Lower leg skin (tissue), 4 donors: ENCODE data around the gene HOXC6. TPM values are rescaled to one million over a fixed set of nuclear protein-coding genes. Genes with fewer than 3 reads are reported as not detected.

Experiments
- DNase-seq, 2 donors: peaks; one replicate each; pipeline ENCODE4 v3.0.0-alpha.2; 2019; ENCODE audit warnings: low spot score in 2 of 2
- H3K4me3 ChIP-seq: fragments of 200-600 bp; sonication (generic); 2 replicates; pipeline ENCODE4 v1.5.1; 2017; ENCODE audit warnings: mild to moderate bottlenecking, low read depth; ENCODE audit not compliant: poor library complexity, severe bottlenecking
- POLR2A ChIP-seq, 2 donors: fragments of 450-650 bp; IDR thresholded peaks; one replicate each; pipeline ENCODE4 v1.6.1; 2016 to 2017; ENCODE audit warnings: antibody characterized with exemption in 2 of 2, mild to moderate bottlenecking in 1 of 2, moderate library complexity in 1 of 2
- WGBS, 2 donors: methylation state at CpG; one replicate each; pipeline ENCODE4 v1.1.5; 2018; 5-methylcytosine and 5-hydroxymethylcytosine counted together
- intact Hi-C: fragments of 100-400 bp; cut with DNase I; formaldehyde crosslinking; loops from one replicate; pipeline ENCODE4 v1.15.0; 2023; ENCODE audit warnings: low total_unique reads
- total RNA-seq, 4 donors: library from RNA; depleted of rRNA; stranded (reverse); fragments of >200 nt; gene quantifications; one replicate each; pipeline ENCODE4 v1.1.0, GENCODE V29; 2016
- TF ChIP-seq, protein P1 (sequence below), 3 donors: fragments of 450-650 bp; IDR thresholded peaks; one replicate each; pipeline ENCODE4 v1.5.1; 2016; ENCODE audit warnings: antibody characterized with exemption in 3 of 3, mild to moderate bottlenecking in 3 of 3, moderate library complexity in 2 of 3

HOXC6 gene
- total RNA-seq, 4 donors from 2014 or later = 2.6 to 6.3 (median 3.7) TPM

GRCh38 chr12:54049108-54049507 is 20.9 kb downstream of the HOXC6 start:
- TF ChIP-seq POLR2A (IDR thresholded peaks at IDR 0.05) = no peak
- TF ChIP-seq, protein P1, sequence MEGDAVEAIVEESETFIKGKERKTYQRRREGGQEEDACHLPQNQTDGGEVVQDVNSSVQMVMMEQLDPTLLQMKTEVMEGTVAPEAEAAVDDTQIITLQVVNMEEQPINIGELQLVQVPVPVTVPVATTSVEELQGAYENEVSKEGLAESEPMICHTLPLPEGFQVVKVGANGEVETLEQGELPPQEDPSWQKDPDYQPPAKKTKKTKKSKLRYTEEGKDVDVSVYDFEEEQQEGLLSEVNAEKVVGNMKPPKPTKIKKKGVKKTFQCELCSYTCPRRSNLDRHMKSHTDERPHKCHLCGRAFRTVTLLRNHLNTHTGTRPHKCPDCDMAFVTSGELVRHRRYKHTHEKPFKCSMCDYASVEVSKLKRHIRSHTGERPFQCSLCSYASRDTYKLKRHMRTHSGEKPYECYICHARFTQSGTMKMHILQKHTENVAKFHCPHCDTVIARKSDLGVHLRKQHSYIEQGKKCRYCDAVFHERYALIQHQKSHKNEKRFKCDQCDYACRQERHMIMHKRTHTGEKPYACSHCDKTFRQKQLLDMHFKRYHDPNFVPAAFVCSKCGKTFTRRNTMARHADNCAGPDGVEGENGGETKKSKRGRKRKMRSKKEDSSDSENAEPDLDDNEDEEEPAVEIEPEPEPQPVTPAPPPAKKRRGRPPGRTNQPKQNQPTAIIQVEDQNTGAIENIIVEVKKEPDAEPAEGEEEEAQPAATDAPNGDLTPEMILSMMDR (IDR thresholded peaks at IDR 0.05) = no peak
- no peak for DNase-seq
- no peak overlapping the region for H3K4me3 ChIP-seq
- intact Hi-C loops = loop anchor here (10.0 kb wide), 1 partner anchor 76 kb away; no protein-coding TSS in a partner anchor
- 87 to 89% methylated on average over 6 of the region's 6 CpGs for WGBS, 2 donors

GRCh38 chr12:54050482-54050810 is 22.2 kb downstream of the HOXC6 start:
- H3K4me3 ChIP-seq = no peak overlapping the region
- WGBS, 2 donors = 51 to 68% methylated on average over 2 of the region's 2 CpGs
- TF ChIP-seq POLR2A (IDR thresholded peaks at IDR 0.05) = no peak
- TF ChIP-seq, protein P1 (IDR thresholded peaks at IDR 0.05) = no peak
- no peak for DNase-seq
- intact Hi-C loops = no loop called here

DNA sequence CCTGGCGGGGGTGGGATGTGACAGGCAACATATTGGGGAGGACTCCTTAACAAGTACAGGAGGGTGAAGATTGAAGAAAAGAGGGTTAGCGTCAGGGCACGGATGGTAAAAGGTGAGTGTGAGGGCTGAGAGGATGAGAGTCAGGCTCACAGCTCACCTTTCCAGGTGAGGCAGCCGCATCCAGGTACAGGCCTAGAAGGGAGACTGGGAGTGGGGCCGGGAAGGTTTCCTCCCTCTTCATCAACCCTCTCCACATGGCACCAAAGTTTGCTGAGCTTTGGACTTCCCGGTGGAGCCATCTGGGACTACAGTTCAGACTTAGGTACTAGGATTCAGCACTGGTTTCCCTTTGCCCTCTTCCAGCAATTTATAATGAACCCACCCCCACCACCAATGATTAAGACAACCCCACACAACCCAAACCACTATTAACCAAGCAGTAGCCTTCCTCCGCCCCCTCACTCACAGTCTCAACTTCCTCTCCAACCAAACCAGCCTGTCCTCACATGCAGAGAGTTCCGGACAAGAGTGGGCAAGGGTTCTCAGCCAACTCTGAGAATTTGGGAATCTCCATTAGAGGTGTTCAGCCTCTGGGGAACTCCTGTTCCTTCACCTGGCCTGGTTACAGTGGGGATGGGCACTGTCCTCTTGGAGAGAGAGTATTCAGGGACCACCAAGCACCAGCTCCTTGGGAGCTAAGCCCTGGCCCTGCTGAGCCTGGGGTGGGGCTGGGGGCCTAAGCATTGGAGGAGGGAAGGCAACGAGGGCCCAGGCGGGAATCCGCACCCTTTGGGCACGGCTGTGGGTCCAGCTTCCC is 23.0 kb downstream of the HOXC6 start:
- intact Hi-C loops = no loop called here
- TF ChIP-seq, protein P1 (IDR thresholded peaks at IDR 0.05) = no peak
- no peak for TF ChIP-seq POLR2A (IDR thresholded peaks at IDR 0.05)
- 45 to 55% methylated on average over 12 of the region's 12 CpGs for WGBS, 2 donors
- H3K4me3 ChIP-seq = no peak overlapping the region
- no peak for DNase-seq

DNA sequence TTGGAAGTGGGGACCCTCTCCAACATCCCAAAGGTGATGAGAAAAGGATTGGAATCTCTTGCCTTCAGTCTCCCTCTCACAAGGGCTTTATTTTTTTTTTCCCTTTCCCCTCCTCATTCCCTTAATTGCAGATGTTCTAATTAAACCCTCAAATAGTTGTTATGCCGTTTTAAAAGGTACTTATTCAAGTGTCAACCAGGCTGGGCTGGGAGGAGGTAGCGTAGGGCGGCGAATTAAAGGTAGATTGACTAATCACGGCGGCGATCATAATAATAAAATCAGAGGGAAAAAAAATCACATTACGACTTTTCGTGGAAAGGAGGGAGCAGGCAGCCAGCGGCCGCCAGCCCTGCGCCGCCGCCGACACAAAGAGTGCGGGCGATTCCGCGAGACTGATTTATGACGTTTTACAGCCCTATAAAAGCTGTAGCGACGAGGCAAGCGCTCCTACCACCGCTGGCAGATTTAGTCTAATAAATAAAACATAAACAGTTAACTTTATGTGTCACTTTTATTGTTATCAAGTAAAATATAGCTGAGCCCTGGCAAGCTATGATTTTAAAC is 23.7 kb downstream of the HOXC6 start:
- WGBS, 2 donors = 9% methylated on average over 24 of the region's 24 CpGs
- DNase-seq = no peak
- H3K4me3 ChIP-seq = no peak overlapping the region
- intact Hi-C loops = no loop called here
- TF ChIP-seq, protein P1 (IDR thresholded peaks at IDR 0.05) = no peak
- TF ChIP-seq POLR2A (IDR thresholded peaks at IDR 0.05) = no peak

GRCh38 chr12:54052438-54053002 is 24.3 kb downstream of the HOXC6 start:
- 11 to 23% methylated on average over 10 of the region's 10 CpGs for WGBS, 2 donors
- intact Hi-C loops = no loop called here
- no peak overlapping the region for H3K4me3 ChIP-seq
- TF ChIP-seq POLR2A (IDR thresholded peaks at IDR 0.05) = no peak
- TF ChIP-seq, protein P1 (IDR thresholded peaks at IDR 0.05) = no peak
- no peak for DNase-seq
